Cardiac fibroblast (primary cell): ENCODE measurements around the gene POMT2.

Experiments used
- DNase-seq, 2 donors: peaks; one replicate each; pipeline versions ENCODE4 v3.0.0 to v3.0.0-alpha.2; 2010; ENCODE audit warnings: low read depth in 2 of 2
- H3K4me3 ChIP-seq, 2 donors: replicated peaks in 1 of 2; 1 replicate in 1 of 2; 2 replicates in 1 of 2; pipeline ENCODE4 v1.5.1; 2011; ENCODE audit warnings: low read depth in 2 of 2, low read length in 2 of 2, mild to moderate bottlenecking in 2 of 2, moderate library complexity in 1 of 2
- CTCF ChIP-seq: IDR thresholded peaks from one replicate; pipeline ENCODE4 v1.5.1; 2011; ENCODE audit warnings: low read depth, mild to moderate bottlenecking, low read length, inconsistent platforms

Gene POMT2

GRCh38 chr14:77347751-77348150 lies 27.1 kb upstream of the POMT2 start:
- no peak overlapping the region for H3K4me3 ChIP-seq
- DNase-seq, result peak in 1 of 2 donors; percentile 26
- no peak for TF ChIP-seq CTCF

GRCh38 chr14:77346495-77346894 lies 25.8 kb upstream of the POMT2 start:
- no peak overlapping the region for H3K4me3 ChIP-seq
- no peak for TF ChIP-seq CTCF
- DNase-seq, result no peak

- no peak overlapping the region for H3K4me3 ChIP-seq
- TF ChIP-seq CTCF, result no peak
- DNase-seq, result no peak
Measured at GRCh38 chr14:77344377-77344996, 23.8 kb upstream of the POMT2 start.

GRCh38 chr14:77343662-77344061 lies 23.0 kb upstream of the POMT2 start:
- DNase-seq, result no peak
- TF ChIP-seq CTCF, result no peak
- H3K4me3 ChIP-seq, result no peak overlapping the region

- DNase-seq, result no peak
- no peak overlapping the region for H3K4me3 ChIP-seq
- no peak for TF ChIP-seq CTCF
Measured at GRCh38 chr14:77342726-77343397, 22.2 kb upstream of the POMT2 start.

GRCh38 chr14:77340389-77340788 lies 19.7 kb upstream of the POMT2 start:
- no peak for TF ChIP-seq CTCF
- DNase-seq, result no peak
- H3K4me3 ChIP-seq, result no peak overlapping the region
